Measurements from ENCODE around the gene LARP1.

The LARP1 gene

DNA sequence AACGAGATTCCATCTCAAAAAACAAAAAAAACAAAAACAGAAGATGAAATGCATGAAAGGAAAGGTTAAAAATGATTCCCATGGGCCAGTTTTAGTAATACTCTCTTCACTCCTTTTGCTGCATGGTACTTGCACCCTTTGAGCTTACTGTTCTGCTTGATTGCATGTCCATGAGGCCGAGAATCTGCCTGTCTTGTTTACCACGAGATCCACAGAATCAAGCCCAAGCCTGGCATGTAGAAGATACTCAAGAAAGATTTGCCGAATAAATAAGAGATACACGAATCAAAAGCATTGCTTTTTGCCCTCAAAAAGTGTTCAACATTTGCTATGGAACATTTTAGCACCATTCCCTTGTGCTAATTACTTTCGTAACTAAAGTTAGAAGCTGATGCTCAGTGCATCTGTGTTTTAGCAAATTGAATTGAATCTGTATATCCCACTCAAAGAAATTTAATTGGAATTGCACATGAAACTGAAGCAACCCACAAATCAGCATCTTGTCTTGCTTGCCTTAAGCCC is 94.1 kb downstream of the LARP1 start:
- Histone ChIP-seq H3K79me2 (ENCODE audit: control insufficient read depth, insufficient read depth, low read length, poor library complexity) (no peaks in the 10 kb centered on the region), H2BK120ac (ENCODE audit: insufficient read depth, low read length, poor library complexity) (no peak overlapping the region), H3K9ac (ENCODE audit: low read length) (no peak overlapping the region)

DNA sequence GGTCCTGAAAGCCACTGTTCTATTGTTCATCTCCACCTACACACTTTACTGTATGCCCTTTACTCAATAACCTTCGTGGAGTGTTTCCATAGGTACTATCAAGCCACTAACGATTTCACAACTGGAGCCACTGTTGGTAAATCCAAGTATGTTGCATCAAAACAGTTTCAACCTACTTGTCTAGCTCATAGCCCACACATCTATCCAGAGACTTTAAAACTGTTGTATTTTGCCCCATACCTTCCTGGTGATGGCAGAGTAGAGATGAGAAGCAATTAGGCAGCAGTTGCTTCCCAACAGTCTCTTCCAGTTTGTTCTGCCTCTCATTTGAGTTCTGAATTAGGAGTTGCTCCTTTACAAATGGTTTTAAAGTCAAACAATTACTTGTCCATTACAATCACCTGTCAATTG is 94.6 kb downstream of the LARP1 start:
- H3K27ac ChIP-seq (ENCODE audit: low read depth, low read length), result no peak overlapping the region
- H3K9ac ChIP-seq (ENCODE audit: low read length), result no peak overlapping the region
- no peak overlapping the region for H2AFZ ChIP-seq (ENCODE audit: insufficient read depth, low read length, poor library complexity)
- no peaks in the 10 kb centered on the region for H3K79me2 ChIP-seq (ENCODE audit: control insufficient read depth, insufficient read depth, low read length, poor library complexity)
- no peak overlapping the region for H2BK120ac ChIP-seq (ENCODE audit: insufficient read depth, low read length, poor library complexity)
- peaks cover 3 to 8% of the 10 kb centered on the region in 2 experiments for H3K4me1 ChIP-seq (ENCODE audit: control insufficient read depth in 1 of 2, insufficient read depth in 2 of 2, low read length in 2 of 2)
- no peaks in the 10 kb centered on the region for H3K27me3 ChIP-seq (ENCODE audit: insufficient read depth, low read length)
- no peak overlapping the region for H3K18ac ChIP-seq (ENCODE audit: low read length)
- H2BK12ac ChIP-seq (ENCODE audit: low read length), result no peak overlapping the region
- no peak overlapping the region for H3K4me3 ChIP-seq (ENCODE audit: low read depth, low read length)
- DNase-seq, result peak in 1 of 2 donors; percentile 29
- H2AK5ac ChIP-seq (ENCODE audit: low read length), result no peak overlapping the region
- H4K8ac ChIP-seq (ENCODE audit: low read depth, low read length), result no peak overlapping the region
- H3K79me1 ChIP-seq (ENCODE audit: low read length), result no peaks in the 10 kb centered on the region
- H3K4me2 ChIP-seq (ENCODE audit: low read length), result no peak overlapping the region
- H4K12ac ChIP-seq (ENCODE audit: low read depth, low read length), result no peak overlapping the region
- H3K9me3 ChIP-seq (ENCODE audit: insufficient read depth, low read depth, low read length), result no peaks in the 10 kb centered on the region
- no peak overlapping the region for H3K4ac ChIP-seq (ENCODE audit: low read depth, low read length)
- WGBS (ENCODE audit: extremely low coverage, insufficient coverage, insufficient read length), result no CpG with 5 or more reads among the region's 2 CpGs
- no peak overlapping the region for H3K14ac ChIP-seq (ENCODE audit: low read length)
- H3K36me3 ChIP-seq (ENCODE audit: control insufficient read depth in 1 of 2, insufficient read depth in 2 of 2, low read length in 2 of 2), result no peaks in the 10 kb centered on the region
- no peak overlapping the region for H3K23ac ChIP-seq (ENCODE audit: low read length)
- no peak overlapping the region for H2BK5ac ChIP-seq (ENCODE audit: low read depth, low read length, poor library complexity)
- H4K91ac ChIP-seq (ENCODE audit: low read depth, low read length), result no peak overlapping the region

More for the DNA sequence above, 94.1 kb downstream of the LARP1 start:
- no peak for DNase-seq
- Histone ChIP-seq H4K8ac (ENCODE audit: low read depth, low read length) (no peak overlapping the region), H4K12ac (ENCODE audit: low read depth, low read length) (no peak overlapping the region), H3K27me3 (ENCODE audit: insufficient read depth, low read length) (no peaks in the 10 kb centered on the region), H2BK5ac (ENCODE audit: low read depth, low read length, poor library complexity) (no peak overlapping the region), H3K27ac (ENCODE audit: low read depth, low read length) (no peak overlapping the region), H3K18ac (ENCODE audit: low read length) (no peak overlapping the region), H3K14ac (ENCODE audit: low read length) (no peak overlapping the region), H3K4me1 (ENCODE audit: control insufficient read depth in 1 of 2, insufficient read depth in 2 of 2, low read length in 2 of 2) (peaks cover 3 to 10% of the 10 kb centered on the region in 2 experiments), H3K36me3 (ENCODE audit: control insufficient read depth in 1 of 2, insufficient read depth in 2 of 2, low read length in 2 of 2) (no peaks in the 10 kb centered on the region), H4K91ac (ENCODE audit: low read depth, low read length) (no peak overlapping the region), H3K4ac (ENCODE audit: low read depth, low read length) (no peak overlapping the region), H2BK12ac (ENCODE audit: low read length) (no peak overlapping the region), H3K23ac (ENCODE audit: low read length) (no peak overlapping the region), H3K9me3 (ENCODE audit: insufficient read depth, low read depth, low read length) (no peaks in the 10 kb centered on the region), H2AFZ (ENCODE audit: insufficient read depth, low read length, poor library complexity) (no peak overlapping the region), H3K79me1 (ENCODE audit: low read length) (no peaks in the 10 kb centered on the region), H2AK5ac (ENCODE audit: low read length) (no peak overlapping the region), H3K4me2 (ENCODE audit: low read length) (no peak overlapping the region), H3K4me3 (ENCODE audit: low read depth, low read length) (no peak overlapping the region)
- WGBS (ENCODE audit: extremely low coverage, insufficient coverage, insufficient read length), result no CpG with 5 or more reads among the region's 6 CpGs

DNA sequence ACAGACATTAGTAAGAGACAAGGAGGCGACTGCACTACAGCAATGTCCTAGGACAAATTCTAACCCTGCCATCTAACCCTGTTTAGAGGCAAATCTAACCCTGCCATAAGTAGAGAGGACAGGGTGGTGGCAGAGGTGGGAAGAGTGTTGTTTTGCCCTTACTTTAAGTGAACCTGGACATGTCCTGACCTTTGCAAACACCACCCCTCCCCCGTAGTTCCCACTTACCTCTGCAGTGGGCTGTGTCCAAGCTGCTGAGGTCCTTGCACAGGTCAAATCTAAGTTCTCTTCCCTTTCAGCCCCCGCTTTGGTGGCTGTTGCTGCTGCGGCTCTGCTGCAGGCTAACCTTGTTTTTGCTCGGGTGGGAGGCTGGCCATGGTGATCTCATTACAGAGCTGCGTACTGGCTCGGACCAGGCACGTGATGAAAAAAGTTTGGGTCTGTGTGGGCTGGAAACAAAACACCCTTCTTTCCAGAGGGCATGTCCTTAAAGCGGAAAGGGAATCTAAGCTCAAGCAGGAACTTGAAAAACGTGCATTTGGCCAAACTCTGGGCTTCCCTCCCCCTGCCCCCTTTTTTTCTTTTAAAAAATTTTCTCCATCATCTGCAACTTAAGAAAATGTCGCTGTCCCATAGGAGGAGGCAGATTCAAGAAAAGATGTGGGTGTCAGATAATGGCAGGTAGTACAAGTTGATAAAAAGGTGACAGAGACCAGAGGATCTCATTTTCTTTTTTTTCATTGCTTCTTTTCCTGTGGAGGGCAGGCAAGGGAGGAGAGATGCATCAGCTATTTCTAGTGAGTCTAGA is 95.3 kb downstream of the LARP1 start, which contains the start of gene FAXDC2:
FAXDC2 (minus strand) TSS at position 349 of the 808 bp plus-strand sequence. CDS start 12,425 bp downstream, outside the sequence.
- peak within 1 kb of the TSS; percentile 55 for H3K4me3 ChIP-seq (ENCODE audit: low read depth, low read length)
- DNase-seq, result peak in 1 of 2 donors; percentile 25
- peak within 1 kb of the TSS; percentile 32 for H4K91ac ChIP-seq (ENCODE audit: low read depth, low read length)
- peak within 1 kb of the TSS; percentile 73 for H4K8ac ChIP-seq (ENCODE audit: low read depth, low read length)
- no peaks in the 10 kb centered on the region for H3K9me3 ChIP-seq (ENCODE audit: insufficient read depth, low read depth, low read length)
- no peak within 1 kb of the TSS for H3K4ac ChIP-seq (ENCODE audit: low read depth, low read length)
- no peaks in the 10 kb centered on the region for H3K79me2 ChIP-seq (ENCODE audit: control insufficient read depth, insufficient read depth, low read length, poor library complexity)
- peak within 1 kb of the TSS; percentile 55 for H4K12ac ChIP-seq (ENCODE audit: low read depth, low read length)
- H2AK5ac ChIP-seq (ENCODE audit: low read length), result no peak within 1 kb of the TSS
- peak within 1 kb of the TSS; percentile 68 for H3K4me2 ChIP-seq (ENCODE audit: low read length)
- H3K79me1 ChIP-seq (ENCODE audit: low read length), result no peaks in the 10 kb centered on the region
- peak within 1 kb of the TSS; percentile 58 for H2AFZ ChIP-seq (ENCODE audit: insufficient read depth, low read length, poor library complexity)
- no peak within 1 kb of the TSS for H3K23ac ChIP-seq (ENCODE audit: low read length)
- peak within 1 kb of the TSS; percentile 23 for H2BK12ac ChIP-seq (ENCODE audit: low read length)
- H2BK120ac ChIP-seq (ENCODE audit: insufficient read depth, low read length, poor library complexity), result no peak within 1 kb of the TSS
- H3K14ac ChIP-seq (ENCODE audit: low read length), result peak within 1 kb of the TSS; percentile 20
- H3K27ac ChIP-seq (ENCODE audit: low read depth, low read length), result peak within 1 kb of the TSS; percentile 58
- H3K27me3 ChIP-seq (ENCODE audit: insufficient read depth, low read length), result no peaks in the 10 kb centered on the region
- H3K36me3 ChIP-seq (ENCODE audit: control insufficient read depth in 1 of 2, insufficient read depth in 2 of 2, low read length in 2 of 2), result no peaks in the 10 kb centered on the region
- peak within 1 kb of the TSS; percentile 60 for H3K18ac ChIP-seq (ENCODE audit: low read length)
- H2BK5ac ChIP-seq (ENCODE audit: low read depth, low read length, poor library complexity), result no peak within 1 kb of the TSS
- no CpG with 5 or more reads among the region's 11 CpGs for WGBS (ENCODE audit: extremely low coverage, insufficient coverage, insufficient read length)
- peaks cover 3 to 8% of the 10 kb centered on the region in 2 experiments for H3K4me1 ChIP-seq (ENCODE audit: control insufficient read depth in 1 of 2, insufficient read depth in 2 of 2, low read length in 2 of 2)
- H3K9ac ChIP-seq (ENCODE audit: low read length), result no peak within 1 kb of the TSS

DNA sequence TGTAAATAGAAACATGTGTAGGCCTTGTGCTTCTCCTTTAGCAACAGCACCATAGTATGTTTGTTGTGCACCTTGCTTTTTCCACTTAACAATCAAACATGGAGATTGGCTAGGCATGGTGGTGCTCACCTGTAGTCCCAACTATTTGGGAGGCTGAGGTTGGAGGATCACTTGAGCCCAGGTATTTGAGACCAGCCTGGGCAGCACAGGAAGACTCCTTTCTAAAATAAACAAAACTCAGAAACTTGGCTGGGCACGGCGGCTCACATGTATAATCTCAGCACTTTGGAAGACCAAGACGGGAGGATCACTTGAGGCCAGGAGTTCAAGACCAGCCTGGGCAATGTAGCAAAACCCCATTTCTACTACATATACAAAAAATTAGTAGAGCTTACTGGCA is 96.2 kb downstream of the LARP1 start:
- Histone ChIP-seq H3K4me2 (ENCODE audit: low read length) (no peak overlapping the region), H3K36me3 (ENCODE audit: control insufficient read depth in 1 of 2, insufficient read depth in 2 of 2, low read length in 2 of 2) (no peaks in the 10 kb centered on the region), H3K4ac (ENCODE audit: low read depth, low read length) (no peak overlapping the region), H3K27ac (ENCODE audit: low read depth, low read length) (no peak overlapping the region), H2AK5ac (ENCODE audit: low read length) (no peak overlapping the region), H4K12ac (ENCODE audit: low read depth, low read length) (no peak overlapping the region), H3K9me3 (ENCODE audit: insufficient read depth, low read depth, low read length) (no peaks in the 10 kb centered on the region), H4K8ac (ENCODE audit: low read depth, low read length) (no peak overlapping the region), H2BK12ac (ENCODE audit: low read length) (no peak overlapping the region), H3K4me1 (ENCODE audit: control insufficient read depth in 1 of 2, insufficient read depth in 2 of 2, low read length in 2 of 2) (peaks cover 3 to 8% of the 10 kb centered on the region in 2 experiments), H2BK120ac (ENCODE audit: insufficient read depth, low read length, poor library complexity) (no peak overlapping the region), H4K91ac (ENCODE audit: low read depth, low read length) (no peak overlapping the region), H3K4me3 (ENCODE audit: low read depth, low read length) (no peak overlapping the region), H3K79me2 (ENCODE audit: control insufficient read depth, insufficient read depth, low read length, poor library complexity) (no peaks in the 10 kb centered on the region), H3K14ac (ENCODE audit: low read length) (no peak overlapping the region), H3K79me1 (ENCODE audit: low read length) (no peaks in the 10 kb centered on the region), H3K27me3 (ENCODE audit: insufficient read depth, low read length) (no peaks in the 10 kb centered on the region), H3K18ac (ENCODE audit: low read length) (no peak overlapping the region), H3K9ac (ENCODE audit: low read length) (no peak overlapping the region), H3K23ac (ENCODE audit: low read length) (no peak overlapping the region), H2AFZ (ENCODE audit: insufficient read depth, low read length, poor library complexity) (no peak overlapping the region), H2BK5ac (ENCODE audit: low read depth, low read length, poor library complexity) (no peak overlapping the region)
- DNase-seq, result no peak
- WGBS (ENCODE audit: extremely low coverage, insufficient coverage, insufficient read length), result no CpG with 5 or more reads among the region's 3 CpGs
